ENCODE results near the gene CLMP. TPM values are rescaled to one million over a fixed set of nuclear protein-coding genes. Genes with fewer than 3 reads are reported as not detected.

CLMP gene, protein sequence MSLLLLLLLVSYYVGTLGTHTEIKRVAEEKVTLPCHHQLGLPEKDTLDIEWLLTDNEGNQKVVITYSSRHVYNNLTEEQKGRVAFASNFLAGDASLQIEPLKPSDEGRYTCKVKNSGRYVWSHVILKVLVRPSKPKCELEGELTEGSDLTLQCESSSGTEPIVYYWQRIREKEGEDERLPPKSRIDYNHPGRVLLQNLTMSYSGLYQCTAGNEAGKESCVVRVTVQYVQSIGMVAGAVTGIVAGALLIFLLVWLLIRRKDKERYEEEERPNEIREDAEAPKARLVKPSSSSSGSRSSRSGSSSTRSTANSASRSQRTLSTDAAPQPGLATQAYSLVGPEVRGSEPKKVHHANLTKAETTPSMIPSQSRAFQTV
- 72.4 TPM for polyA plus RNA-seq (2013, experiment 1 of 2; ENCODE audit: insufficient read length)
- 74.3 TPM for polyA plus RNA-seq (2013, experiment 2 of 2; ENCODE audit: insufficient read length)

- DNase-seq: peak; percentile 78
Measured at GRCh38 chr11:123195188-123196059, at the start of gene CLMP. TSS of gene CLMP (minus strand) at chr11:123195248. CDS start at chr11:123194940, 308 bp downstream.

GRCh38 chr11:123241874-123242543 is 47.0 kb upstream of the CLMP start:
- DNase-seq: no peak

- DNase-seq: no peak
Measured at GRCh38 chr11:123241294-123241693, 46.2 kb upstream of the CLMP start.

DNA sequence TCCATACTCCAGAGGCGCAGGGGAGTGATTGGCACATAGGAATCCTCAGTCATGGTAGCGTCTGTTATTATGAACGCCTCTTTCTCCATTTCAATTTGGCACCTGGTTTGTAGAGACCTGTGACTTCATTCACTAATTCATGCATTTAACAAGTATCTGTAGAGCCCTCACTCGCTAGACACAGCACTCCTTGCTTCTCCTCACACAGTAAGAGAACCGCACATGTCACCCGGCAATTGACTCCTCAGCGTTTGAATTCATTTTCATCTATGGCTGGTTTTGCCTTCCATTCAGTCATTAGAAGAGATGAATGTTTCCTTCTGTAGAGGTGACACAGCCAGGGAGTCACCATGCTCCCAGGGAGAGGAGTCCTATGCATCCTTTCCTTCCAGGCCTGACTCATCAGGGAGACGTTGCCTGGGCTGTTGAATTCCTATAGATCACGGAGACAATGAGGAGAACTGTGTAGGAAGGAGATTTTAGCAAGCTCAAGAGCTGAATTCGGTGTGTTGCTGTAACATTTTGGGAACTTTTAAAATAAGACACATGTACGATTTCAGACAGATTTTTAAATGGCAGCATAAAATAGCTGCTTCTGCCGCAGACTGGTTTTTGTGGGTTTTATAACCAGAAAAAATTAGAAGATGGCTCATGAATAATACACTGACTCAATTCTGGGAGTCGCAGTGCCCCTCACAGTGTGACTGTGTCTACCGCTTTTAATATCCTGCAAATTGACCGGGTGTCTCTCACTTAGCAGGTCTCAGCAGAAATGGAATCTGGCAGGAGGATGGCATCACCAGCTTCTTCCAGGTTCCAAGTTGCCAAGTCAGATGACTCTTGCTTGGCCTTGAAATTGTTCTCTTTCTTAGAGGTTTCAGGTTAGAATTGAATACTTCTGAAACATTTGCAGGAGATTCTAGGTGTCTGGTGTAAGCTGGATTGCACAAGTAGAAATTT is 44.4 kb upstream of the CLMP start:
- peak; percentile 71 for DNase-seq

GRCh38 chr11:123238297-123238696 is 43.2 kb upstream of the CLMP start:
- peak; percentile 52 for DNase-seq

- no peak for DNase-seq
Measured at GRCh38 chr11:123236879-123237278, 41.8 kb upstream of the CLMP start.

DNA sequence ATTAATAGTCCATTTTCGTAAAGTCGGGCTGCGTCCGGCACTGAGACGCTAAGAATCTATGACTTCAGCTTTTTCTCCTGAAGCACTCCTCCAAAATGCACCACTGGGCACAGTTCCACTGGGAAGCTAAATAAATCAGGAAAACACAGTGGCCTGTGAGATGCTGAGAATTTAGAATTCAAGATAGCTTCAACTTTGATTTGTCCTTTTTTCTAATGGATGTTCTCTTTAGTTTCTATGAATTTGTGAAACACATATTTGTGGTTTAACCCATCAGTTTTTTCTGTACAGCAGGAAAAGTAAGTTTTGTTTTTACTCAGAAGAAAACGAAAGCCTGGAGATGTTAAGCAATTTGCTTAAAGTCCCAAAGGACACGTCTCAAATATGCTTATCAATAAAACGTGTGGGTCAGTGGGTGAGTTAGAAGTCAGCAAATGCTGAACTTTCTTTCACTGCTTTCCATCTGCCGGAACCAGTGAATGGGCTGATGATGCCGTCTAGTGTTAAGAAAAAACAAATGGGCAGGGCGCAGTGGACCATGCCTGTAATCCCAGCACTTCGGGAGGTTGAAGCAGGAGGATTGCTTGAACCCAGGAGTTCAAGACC is 40.7 kb upstream of the CLMP start:
- DNase-seq: peak; percentile 74

DNA sequence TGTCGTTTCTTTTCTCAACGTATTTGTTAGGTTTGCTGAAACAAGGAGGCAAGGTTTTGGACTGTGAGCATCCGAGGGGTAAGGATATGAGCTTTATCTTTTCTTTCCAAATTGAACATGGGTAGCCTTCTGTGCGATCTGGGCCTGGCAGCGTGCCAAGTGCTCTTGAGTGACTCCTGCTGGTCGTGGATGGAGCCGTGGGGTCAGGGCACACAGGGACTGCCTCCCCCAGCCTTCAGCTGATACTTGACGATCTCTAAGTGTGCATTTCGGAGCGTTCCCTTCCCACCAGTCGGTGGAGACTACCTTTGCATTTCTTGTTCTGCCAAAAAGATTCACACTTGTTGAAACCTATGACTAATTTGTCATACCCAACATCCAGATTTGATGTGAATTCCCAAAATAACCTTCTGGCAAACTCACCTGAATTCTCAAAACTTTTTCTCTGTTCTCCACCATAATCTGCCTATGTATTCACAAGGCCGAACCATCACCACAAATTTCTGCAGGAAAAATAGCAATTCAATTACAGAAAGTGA is 40.1 kb upstream of the CLMP start:
- DNase-seq: no peak

GRCh38 chr11:123233975-123234334 is 38.9 kb upstream of the CLMP start:
- no peak for DNase-seq

GRCh38 chr11:123233280-123233974 is 38.4 kb upstream of the CLMP start:
- no peak for DNase-seq

GRCh38 chr11:123231777-123232176 is 36.7 kb upstream of the CLMP start:
- peak; percentile 51 for DNase-seq

GRCh38 chr11:123231256-123231655 is 36.2 kb upstream of the CLMP start:
- peak; percentile 91 for DNase-seq

DNA sequence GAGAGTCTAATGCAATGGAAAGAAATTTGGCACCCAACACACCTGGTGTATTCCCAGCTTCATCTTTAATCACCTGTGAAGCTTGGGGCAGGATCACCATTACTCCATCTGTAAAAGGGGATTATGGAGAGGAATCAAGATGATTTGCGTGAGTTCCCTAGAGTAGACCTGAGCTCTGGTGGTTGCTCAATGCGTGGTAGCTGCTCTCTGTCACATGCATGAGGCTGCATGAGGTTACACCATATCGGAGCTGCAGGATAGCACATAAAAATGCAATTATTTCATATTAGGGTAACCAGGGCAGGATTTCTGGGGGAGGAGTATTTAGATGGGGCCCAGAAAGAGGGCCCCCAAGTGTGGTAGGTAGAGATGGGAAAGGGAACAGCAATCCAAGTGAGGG is 35.3 kb upstream of the CLMP start:
- DNase-seq: no peak

- no peak for DNase-seq
Measured at GRCh38 chr11:123228496-123229163, 33.6 kb upstream of the CLMP start.

DNA sequence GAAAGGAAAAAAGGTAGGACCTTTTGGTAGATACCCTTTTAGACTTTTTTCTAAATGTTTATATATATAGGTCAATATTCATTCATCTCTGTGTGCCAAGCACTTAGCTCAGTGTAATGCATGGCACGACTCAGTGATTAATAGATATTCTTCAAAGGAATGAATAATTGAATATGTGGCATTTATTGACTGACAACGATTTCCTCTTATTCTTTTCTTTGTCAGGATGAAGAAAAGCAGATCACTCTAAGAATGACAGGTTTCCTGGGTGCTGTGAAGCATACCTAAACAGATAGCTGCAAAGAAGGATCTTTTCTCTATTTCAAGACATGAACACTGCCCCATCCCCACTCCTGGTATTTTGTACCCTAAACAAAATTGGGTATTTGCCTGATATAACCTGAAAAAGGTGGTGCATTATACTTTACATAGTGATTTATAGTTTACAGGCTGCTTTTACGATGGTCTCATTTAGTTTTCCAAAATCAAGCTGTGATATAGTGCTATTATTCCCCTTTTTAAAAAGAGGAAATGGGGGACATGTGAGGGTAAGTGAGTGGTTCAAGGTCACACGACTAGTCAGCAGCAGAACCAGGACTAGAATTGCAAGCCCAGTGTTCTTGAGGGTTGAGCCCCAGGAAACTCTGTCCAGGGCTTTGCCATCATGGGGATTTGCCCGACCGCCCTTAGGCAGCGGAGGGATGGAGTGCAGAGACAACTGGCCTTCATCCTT is 32.9 kb upstream of the CLMP start:
- no peak for DNase-seq

- no peak for DNase-seq
Measured at GRCh38 chr11:123221584-123221983, 26.5 kb upstream of the CLMP start.

GRCh38 chr11:123221096-123221561 is 26.1 kb upstream of the CLMP start:
- no peak for DNase-seq

- no peak for DNase-seq
Measured at GRCh38 chr11:123219066-123219690, 24.1 kb upstream of the CLMP start.
